ENCODE measurements around the gene ZMYND12. TPM values are rescaled to one million over a fixed set of nuclear protein-coding genes. Genes with fewer than 3 reads are reported as not detected.

ZMYND12 gene
- total RNA-seq, 2 experiments from 2014 or later, result 0.56 to 0.69 TPM

DNA sequence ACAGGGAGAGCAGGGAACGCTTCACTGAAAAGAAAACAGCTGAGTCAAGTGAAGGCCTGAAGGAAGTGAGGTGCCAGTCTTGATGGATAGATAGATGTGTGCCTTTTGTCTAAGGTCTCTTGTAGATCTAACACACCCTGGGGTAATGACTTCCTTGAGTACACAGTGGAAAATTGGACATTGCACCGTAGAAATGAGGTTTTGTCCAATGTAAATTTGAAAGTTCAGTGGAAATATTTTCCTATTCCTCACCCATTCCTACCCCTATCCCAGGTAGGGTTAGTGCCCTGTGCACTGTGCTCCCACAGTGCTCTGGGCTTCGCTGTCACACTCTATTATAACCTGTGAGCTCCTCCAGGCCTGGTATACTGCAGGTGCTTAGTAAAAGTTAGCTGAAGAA is 24.3 kb downstream of the ZMYND12 start:
- Mint-ChIP-seq H3K9me3 (no peaks in the 10 kb centered on the region), H3K4me1 (no peaks in the 10 kb centered on the region), H3K27me3 (no peaks in the 10 kb centered on the region), H3K36me3 (ENCODE audit: low read depth) (no peaks in the 10 kb centered on the region), H3K4me3 (no peak overlapping the region), H3K27ac (no peak overlapping the region)
- POLR2A ChIA-PET, result no interaction called here
- CTCF ChIA-PET, result interaction anchor here (0.6 kb wide), 1 partner anchor 10 kb away, joined by 3 read pairs; no protein-coding TSS in a partner anchor
- no peak for DNase-seq

DNA sequence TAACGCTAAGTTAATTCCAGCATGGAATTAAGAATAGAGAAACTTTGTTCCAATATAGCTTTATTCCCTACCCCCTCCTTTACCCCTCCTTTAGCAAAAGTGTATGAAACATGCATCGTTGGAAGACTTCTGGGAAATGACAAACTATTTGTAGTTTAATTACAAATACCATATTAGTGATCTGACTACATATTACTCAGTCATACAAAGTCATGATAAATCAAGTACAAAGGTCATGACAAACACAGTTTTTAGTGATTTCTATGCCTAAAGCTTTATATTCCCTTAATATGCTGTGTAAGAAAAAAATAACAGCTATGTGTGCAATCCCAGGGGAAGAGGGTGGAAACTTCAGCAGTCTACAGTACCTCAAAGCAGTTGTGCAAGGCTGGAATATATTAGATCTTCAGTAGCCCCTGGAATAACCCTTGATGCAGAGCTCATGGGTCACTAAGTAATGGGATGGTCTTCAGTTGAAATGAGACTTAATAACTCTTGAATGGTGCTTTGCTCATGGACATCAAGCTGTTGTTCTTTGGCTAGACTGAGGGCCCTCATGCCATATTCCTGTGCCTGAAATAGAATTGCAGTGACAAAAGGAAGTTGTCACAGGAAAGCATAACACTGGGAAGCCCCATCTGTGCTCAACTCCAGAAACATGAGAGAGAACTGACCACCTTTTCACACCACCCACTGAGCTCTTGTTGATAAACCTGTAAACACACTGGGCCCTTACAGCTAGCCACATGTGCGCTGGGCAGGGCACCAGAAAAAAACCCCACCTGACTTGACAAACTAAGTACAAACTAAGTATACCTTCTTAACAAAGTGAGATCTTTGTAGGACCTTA is 25.3 kb downstream of the ZMYND12 start:
- CTCF ChIA-PET, result interaction anchor here (1.3 kb wide), 1 partner anchor 24 kb away, joined by 3 read pairs; no protein-coding TSS in a partner anchor
- no peak for DNase-seq
- H3K27ac Mint-ChIP-seq, result no peak overlapping the region

DNA sequence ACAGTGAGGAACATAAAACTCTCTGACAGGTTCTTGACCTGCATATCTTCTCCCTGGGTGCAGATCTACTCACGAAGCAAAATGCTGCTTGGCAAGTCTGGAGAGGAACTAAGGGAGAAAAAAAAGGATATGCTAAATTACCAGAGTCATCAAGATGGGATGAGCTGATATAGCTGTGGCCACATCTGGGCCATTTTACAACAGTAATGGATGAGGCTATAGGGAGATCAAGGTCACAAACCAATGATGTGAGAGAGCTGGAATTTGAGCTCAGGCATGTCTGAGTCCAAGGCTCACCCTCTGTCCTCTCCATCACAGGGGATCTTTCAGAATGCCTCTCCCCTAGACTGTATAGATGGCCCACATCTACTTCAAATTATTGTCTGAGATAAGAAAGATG is 26.2 kb downstream of the ZMYND12 start:
- no peak for DNase-seq
- no peaks in the 10 kb centered on the region for H3K9me3 Mint-ChIP-seq
- no peaks in the 10 kb centered on the region for H3K27me3 Mint-ChIP-seq
- H3K4me3 Mint-ChIP-seq, result no peak overlapping the region
- no peaks in the 10 kb centered on the region for H3K4me1 Mint-ChIP-seq
- ChIA-PET CTCF (interaction anchor here (1.3 kb wide), 1 partner anchor 25 kb away, joined by 3 read pairs; no protein-coding TSS in a partner anchor), POLR2A (no interaction called here)
- H3K27ac Mint-ChIP-seq, result no peak overlapping the region
- no peaks in the 10 kb centered on the region for H3K36me3 Mint-ChIP-seq (ENCODE audit: low read depth)

More for the DNA sequence above, 25.3 kb downstream of the ZMYND12 start:
- no peak overlapping the region for H3K4me3 Mint-ChIP-seq
- no peaks in the 10 kb centered on the region for H3K36me3 Mint-ChIP-seq (ENCODE audit: low read depth)
- no peaks in the 10 kb centered on the region for H3K9me3 Mint-ChIP-seq
- POLR2A ChIA-PET, result no interaction called here
- no peaks in the 10 kb centered on the region for H3K27me3 Mint-ChIP-seq
- no peaks in the 10 kb centered on the region for H3K4me1 Mint-ChIP-seq

DNA sequence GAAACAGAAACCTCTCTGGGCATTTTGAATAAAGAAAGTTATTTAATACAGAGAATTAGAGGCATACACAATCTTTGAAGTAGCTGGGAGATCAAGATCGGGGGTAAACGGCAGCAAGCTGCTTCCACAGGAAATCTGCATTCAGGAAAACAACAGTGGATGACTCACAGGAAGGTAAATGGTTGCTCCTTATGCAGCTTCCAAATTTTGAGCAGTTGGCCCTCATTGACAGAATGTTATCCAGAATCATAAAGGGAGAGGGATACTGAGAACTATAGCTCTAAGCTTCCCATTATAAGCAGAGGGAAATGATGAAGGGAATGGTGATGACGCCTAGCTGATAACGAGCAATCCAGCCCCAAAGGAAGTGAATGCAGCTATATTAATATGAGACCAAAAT is 28.6 kb downstream of the ZMYND12 start:
- no peak overlapping the region for H3K27ac Mint-ChIP-seq
- no peak overlapping the region for H3K4me3 Mint-ChIP-seq
- no peaks in the 10 kb centered on the region for H3K27me3 Mint-ChIP-seq
- ChIA-PET POLR2A (no interaction called here), CTCF (interaction anchor here (0.9 to 1.0 kb wide), 2 partner anchors 9 to 14 kb away, joined by 3 to 5 read pairs; no protein-coding TSS in a partner anchor)
- no peaks in the 10 kb centered on the region for H3K36me3 Mint-ChIP-seq (ENCODE audit: low read depth)
- H3K4me1 Mint-ChIP-seq, result no peaks in the 10 kb centered on the region
- no peaks in the 10 kb centered on the region for H3K9me3 Mint-ChIP-seq
- DNase-seq, result no peak

DNA sequence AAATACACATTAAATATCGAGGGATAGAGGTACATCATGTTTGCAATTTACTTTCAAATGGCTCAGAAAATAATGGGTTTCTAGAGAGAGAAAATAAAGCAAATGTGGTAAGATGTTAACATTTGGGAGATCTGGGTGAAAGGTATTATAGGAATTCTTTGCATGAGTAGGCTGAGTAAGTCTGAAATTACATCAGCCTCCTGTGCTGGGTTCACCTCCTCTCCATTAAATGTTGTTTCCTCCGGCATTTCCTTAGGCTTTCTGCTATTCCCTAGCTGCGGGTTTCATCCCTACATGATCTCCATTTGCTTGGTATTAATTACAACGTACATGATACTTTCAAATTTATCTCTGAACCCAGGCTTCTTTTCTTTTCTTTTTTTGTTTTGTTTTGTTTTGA is 31.6 kb downstream of the ZMYND12 start:
- Mint-ChIP-seq H3K9me3 (no peaks in the 10 kb centered on the region), H3K4me1 (no peaks in the 10 kb centered on the region), H3K27ac (no peak overlapping the region), H3K27me3 (peaks cover 5% of the 10 kb centered on the region), H3K36me3 (ENCODE audit: low read depth) (no peaks in the 10 kb centered on the region), H3K4me3 (no peak overlapping the region)
- ChIA-PET CTCF (interaction anchor here (0.5 to 1.4 kb wide), 2 partner anchors 10 to 65 kb away, joined by 4 to 5 read pairs; no protein-coding TSS in a partner anchor), POLR2A (no interaction called here)
- DNase-seq, result no peak

DNA sequence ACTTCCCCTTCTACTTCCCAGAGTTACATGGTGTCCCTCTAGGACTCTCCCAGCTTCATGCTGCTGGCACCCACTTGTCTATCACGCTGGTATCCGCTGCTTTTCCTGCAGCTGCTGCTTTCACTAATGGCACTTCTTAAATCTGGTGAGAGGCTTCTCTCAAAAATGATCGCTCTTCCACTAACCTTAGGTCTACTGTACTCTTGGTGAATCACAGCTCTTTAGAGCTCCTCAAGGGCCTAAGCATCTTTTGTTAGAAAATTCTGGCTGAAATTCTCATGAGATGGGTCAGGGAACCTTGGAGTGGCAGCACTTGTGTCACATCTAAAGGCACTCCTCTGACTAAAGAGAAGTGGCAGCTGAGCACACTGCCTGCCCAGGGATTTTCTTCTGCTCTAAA is 32.1 kb downstream of the ZMYND12 start:
- CTCF ChIA-PET, result interaction anchor here (0.5 to 1.4 kb wide), 2 partner anchors 10 to 64 kb away, joined by 4 to 5 read pairs; no protein-coding TSS in a partner anchor
- Mint-ChIP-seq H3K27ac (no peak overlapping the region), H3K27me3 (peaks cover 5% of the 10 kb centered on the region), H3K9me3 (no peaks in the 10 kb centered on the region), H3K4me1 (no peaks in the 10 kb centered on the region), H3K4me3 (no peak overlapping the region), H3K36me3 (ENCODE audit: low read depth) (no peaks in the 10 kb centered on the region)
- no peak for DNase-seq
- POLR2A ChIA-PET, result no interaction called here

DNA sequence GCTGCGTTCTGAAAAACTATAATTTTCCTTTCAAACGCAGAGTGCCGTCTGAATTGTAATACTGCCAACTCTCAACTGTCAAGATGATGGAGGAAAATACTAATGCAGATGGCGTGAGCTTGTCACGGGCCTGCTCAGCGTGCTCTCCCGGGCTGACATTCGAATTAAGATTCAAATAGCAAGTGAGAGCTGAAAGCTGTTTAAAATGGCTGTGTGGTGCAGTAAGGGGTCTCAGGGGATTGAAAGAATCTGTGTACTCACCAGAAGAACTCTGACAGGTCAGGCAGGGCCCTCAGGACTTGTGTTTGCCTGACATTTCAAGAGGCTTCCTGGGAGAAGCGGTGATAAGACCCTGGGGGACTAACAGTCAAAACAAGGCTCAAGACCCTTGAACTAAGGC is 33.1 kb downstream of the ZMYND12 start:
- Mint-ChIP-seq H3K36me3 (ENCODE audit: low read depth) (no peaks in the 10 kb centered on the region), H3K9me3 (no peaks in the 10 kb centered on the region), H3K27ac (no peak overlapping the region), H3K4me1 (no peaks in the 10 kb centered on the region), H3K4me3 (no peak overlapping the region), H3K27me3 (peaks cover 5% of the 10 kb centered on the region)
- CTCF ChIA-PET, result interaction anchor here (0.9 to 1.1 kb wide), 2 partner anchors 14 to 55 kb away, joined by 3 read pairs; no protein-coding TSS in a partner anchor
- DNase-seq, result no peak
- POLR2A ChIA-PET, result no interaction called here

DNA sequence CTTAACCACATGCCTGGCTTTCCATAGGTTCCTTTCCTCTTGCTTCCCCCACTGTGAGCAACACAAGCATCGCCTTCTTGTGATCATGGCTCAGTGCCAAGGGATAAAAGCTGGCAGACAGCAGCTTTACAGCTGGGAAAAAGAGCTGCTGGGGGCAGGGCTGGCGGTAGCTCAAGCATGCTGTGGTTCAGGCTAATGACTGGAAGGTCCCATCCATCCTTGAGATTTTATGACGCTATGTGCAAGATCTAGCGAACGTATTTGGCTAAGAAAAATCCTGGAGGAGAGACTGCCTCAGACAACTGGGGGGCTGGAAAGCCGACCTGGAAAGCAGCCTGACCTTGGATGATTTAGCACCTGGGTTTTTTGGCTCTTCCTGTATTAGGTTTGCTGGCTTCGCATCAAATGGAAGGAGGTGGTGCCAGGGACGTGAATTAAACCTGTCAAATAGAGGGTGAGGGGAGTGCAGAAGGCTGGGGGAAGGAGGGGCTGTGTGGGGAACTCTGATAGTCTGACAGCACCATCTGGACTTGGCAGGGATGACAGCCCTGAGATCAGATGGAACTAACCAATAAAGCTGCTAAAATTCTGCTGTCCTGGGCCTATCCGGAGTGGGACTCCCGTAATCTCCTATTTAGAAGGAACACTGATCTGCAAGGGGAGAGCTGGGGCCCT is 34.8 kb downstream of the ZMYND12 start:
- Mint-ChIP-seq H3K4me3 (no peak overlapping the region), H3K4me1 (no peaks in the 10 kb centered on the region), H3K27me3 (peaks cover 5% of the 10 kb centered on the region), H3K9me3 (no peaks in the 10 kb centered on the region), H3K27ac (no peak overlapping the region), H3K36me3 (ENCODE audit: low read depth) (no peaks in the 10 kb centered on the region)
- ChIA-PET CTCF (interaction anchor here (0.5 to 0.7 kb wide), 2 partner anchors 11 kb away, joined by 3 read pairs; no protein-coding TSS in a partner anchor), POLR2A (no interaction called here)
- DNase-seq, result no peak

DNA sequence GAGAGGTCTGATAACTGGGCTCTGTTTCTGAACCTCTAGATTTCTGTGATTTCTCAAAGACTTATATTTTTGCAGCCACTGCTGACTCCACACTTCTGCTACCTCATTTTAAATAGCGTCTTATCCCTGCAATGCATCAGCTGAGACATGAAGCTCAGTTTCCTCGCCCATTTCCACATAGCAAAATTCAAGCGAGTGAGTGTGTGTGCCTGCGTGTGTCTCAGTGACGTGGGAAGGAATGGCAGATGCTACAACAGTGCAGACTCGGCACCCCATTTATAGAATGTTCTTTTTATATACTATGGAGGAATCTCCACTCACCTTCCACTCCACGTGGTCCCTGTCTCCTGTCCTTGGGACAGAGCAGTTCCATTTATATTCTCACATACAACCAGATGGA is 35.7 kb downstream of the ZMYND12 start:
- Mint-ChIP-seq H3K27ac (no peak overlapping the region), H3K4me3 (no peak overlapping the region), H3K9me3 (no peaks in the 10 kb centered on the region), H3K27me3 (peaks cover 5% of the 10 kb centered on the region), H3K36me3 (ENCODE audit: low read depth) (no peaks in the 10 kb centered on the region), H3K4me1 (no peaks in the 10 kb centered on the region)
- ChIA-PET CTCF (no interaction called here), POLR2A (no interaction called here)
- no peak for DNase-seq

DNA sequence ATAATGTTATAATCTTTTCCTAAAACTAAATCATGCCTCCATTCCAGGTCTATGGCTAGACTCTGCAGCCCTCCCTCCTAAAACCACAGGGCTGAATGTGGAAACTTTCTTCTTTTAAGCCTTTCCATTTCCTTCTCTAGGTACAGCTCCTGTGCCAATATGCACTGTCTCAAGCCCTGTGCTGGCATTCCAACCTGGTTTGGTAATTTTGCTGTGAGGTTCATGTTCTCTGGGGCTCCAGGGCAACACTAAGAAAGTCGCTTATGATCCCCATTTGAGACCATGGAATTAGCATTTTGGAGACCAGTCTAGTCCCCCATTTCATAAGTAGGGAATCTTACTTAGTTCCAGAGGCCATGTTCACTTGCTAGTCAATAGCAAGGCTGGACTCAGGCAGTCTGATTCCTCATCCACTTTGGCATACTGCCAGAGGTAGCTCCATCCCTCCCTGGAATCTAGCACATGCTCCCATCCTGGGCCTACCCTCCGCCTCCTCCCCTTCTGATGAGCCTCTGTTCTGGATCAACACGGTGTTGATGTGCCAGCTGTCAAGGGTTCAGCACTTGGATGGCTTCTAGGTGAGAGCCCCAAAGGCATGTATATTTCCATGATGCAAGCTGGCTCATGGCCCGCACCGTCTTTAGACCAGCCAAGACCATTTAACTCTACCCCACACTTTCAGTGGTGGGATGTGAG is 36.5 kb downstream of the ZMYND12 start:
- H3K27me3 Mint-ChIP-seq, result peaks cover 5% of the 10 kb centered on the region
- no peak for DNase-seq
- no peaks in the 10 kb centered on the region for H3K36me3 Mint-ChIP-seq (ENCODE audit: low read depth)
- H3K4me3 Mint-ChIP-seq, result no peak overlapping the region
- POLR2A ChIA-PET, result no interaction called here
- H3K27ac Mint-ChIP-seq, result no peak overlapping the region
- H3K9me3 Mint-ChIP-seq, result no peaks in the 10 kb centered on the region
- H3K4me1 Mint-ChIP-seq, result no peaks in the 10 kb centered on the region
- CTCF ChIA-PET, result no interaction called here

DNA sequence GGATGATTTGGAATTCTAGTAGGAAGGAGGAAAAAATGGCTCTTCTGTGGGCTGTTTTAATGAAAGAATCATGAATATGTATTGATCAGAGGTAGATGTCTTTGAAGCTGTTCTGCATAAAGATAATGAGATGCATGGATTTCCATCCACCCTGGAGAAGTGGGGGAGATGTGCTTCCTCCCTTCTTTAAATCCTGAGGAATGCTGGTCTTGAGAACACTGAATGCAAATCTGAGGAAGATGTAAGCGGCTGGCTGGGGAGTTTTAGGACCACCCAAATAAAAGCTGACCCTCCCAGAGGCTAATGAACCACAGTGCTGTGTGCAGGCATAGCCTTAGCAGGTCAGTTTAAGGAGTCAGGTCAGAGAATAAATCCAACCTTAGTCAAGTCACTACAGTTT is 37.3 kb downstream of the ZMYND12 start:
- no peaks in the 10 kb centered on the region for H3K36me3 Mint-ChIP-seq (ENCODE audit: low read depth)
- POLR2A ChIA-PET, result no interaction called here

DNA sequence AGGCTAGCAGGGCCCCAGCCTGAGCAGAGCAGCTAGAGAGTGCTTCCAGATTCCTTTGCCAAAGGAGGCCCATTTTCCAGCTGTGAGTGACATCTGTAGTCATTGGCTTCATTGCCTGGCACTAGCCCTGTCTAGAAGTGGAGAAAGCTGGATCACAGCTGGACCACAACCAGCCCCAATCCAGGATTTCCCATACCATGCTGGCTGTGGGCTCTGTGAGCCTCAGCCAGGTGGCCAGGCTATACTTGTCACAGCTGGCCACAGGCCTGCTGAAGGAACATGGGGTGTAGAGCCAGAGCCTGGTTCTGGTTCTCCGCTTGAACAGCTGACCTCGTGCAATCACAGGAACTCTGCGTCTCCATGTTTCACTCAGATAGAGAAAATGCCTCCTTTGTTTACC is 38.7 kb downstream of the ZMYND12 start:
- no peaks in the 10 kb centered on the region for H3K4me1 Mint-ChIP-seq
- no peaks in the 10 kb centered on the region for H3K36me3 Mint-ChIP-seq (ENCODE audit: low read depth)
- H3K27me3 Mint-ChIP-seq, result peaks cover 5% of the 10 kb centered on the region
- H3K9me3 Mint-ChIP-seq, result no peaks in the 10 kb centered on the region
- ChIA-PET CTCF (interaction anchor here (1.7 kb wide), 1 partner anchor 13 kb away, joined by 6 read pairs; no protein-coding TSS in a partner anchor), POLR2A (no interaction called here)
- no peak overlapping the region for H3K27ac Mint-ChIP-seq
- no peak for DNase-seq
- no peak overlapping the region for H3K4me3 Mint-ChIP-seq

More for the DNA sequence above, 37.3 kb downstream of the ZMYND12 start:
- no peak overlapping the region for H3K4me3 Mint-ChIP-seq
- no peaks in the 10 kb centered on the region for H3K4me1 Mint-ChIP-seq
- H3K27me3 Mint-ChIP-seq, result peaks cover 5% of the 10 kb centered on the region
- CTCF ChIA-PET, result no interaction called here
- no peak overlapping the region for H3K27ac Mint-ChIP-seq
- DNase-seq, result no peak
- no peaks in the 10 kb centered on the region for H3K9me3 Mint-ChIP-seq
